ENCODE measurements around the gene WRAP73.

Gene WRAP73

GRCh38 chr1:3633344-3634058, 16.4 kb downstream of the WRAP73 start:
- Histone ChIP-seq H3K27ac (no peak overlapping the region), H3K4me3 (no peak overlapping the region)
- TF ChIP-seq, protein P1, sequence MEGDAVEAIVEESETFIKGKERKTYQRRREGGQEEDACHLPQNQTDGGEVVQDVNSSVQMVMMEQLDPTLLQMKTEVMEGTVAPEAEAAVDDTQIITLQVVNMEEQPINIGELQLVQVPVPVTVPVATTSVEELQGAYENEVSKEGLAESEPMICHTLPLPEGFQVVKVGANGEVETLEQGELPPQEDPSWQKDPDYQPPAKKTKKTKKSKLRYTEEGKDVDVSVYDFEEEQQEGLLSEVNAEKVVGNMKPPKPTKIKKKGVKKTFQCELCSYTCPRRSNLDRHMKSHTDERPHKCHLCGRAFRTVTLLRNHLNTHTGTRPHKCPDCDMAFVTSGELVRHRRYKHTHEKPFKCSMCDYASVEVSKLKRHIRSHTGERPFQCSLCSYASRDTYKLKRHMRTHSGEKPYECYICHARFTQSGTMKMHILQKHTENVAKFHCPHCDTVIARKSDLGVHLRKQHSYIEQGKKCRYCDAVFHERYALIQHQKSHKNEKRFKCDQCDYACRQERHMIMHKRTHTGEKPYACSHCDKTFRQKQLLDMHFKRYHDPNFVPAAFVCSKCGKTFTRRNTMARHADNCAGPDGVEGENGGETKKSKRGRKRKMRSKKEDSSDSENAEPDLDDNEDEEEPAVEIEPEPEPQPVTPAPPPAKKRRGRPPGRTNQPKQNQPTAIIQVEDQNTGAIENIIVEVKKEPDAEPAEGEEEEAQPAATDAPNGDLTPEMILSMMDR (IDR thresholded peaks at IDR 0.05): no peak
- no peak for DNase-seq (ENCODE audit: low spot score)

DNA sequence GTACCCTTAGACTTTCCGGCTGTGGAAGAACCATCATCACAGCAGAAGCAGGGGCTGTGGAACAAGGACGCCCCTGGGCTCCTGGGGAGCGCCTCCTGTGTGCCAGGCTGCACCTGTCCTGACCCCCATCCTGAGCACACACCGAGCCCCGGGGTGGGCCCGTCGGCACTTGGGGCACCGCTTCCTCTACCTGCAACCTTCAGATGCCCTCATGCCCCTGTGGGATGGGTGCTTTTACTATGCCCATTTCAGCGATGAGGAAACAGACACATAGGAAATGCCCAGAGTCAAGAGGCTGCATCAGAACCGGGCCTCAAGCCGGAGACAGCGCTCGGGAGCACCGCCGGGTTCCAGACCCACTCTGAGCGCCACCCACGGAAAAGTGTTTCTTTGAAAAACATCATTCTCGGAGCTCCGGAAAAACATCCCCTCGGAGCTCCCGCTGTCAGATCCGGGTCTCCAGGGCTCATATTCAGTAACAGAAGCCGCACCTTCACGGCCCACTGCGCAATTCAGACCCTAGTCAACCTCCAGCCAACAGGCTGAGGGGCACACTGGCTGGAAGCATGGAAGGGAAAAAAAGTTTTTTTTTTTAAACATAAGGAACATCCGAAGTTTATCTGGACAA, 17.1 kb downstream of the WRAP73 start:
- DNase-seq (ENCODE audit: low spot score): no peak
- H3K4me3 ChIP-seq: no peak overlapping the region
- H3K27ac ChIP-seq: no peak overlapping the region
- TF ChIP-seq, protein P1 (IDR thresholded peaks at IDR 0.05): no peak

GRCh38 chr1:3632298-3632697, 17.6 kb downstream of the WRAP73 start:
- TF ChIP-seq, protein P1 (IDR thresholded peaks at IDR 0.05): no peak
- Histone ChIP-seq H3K4me3 (no peak overlapping the region), H3K27ac (no peak overlapping the region)
- DNase-seq (ENCODE audit: low spot score): no peak

- Histone ChIP-seq H3K4me3 (no peak overlapping the region), H3K27ac (no peak overlapping the region)
- DNase-seq (ENCODE audit: low spot score): no peak
- TF ChIP-seq, protein P1 (IDR thresholded peaks at IDR 0.05): no peak
Observed at GRCh38 chr1:3631320-3632260, 18.3 kb downstream of the WRAP73 start.

DNA sequence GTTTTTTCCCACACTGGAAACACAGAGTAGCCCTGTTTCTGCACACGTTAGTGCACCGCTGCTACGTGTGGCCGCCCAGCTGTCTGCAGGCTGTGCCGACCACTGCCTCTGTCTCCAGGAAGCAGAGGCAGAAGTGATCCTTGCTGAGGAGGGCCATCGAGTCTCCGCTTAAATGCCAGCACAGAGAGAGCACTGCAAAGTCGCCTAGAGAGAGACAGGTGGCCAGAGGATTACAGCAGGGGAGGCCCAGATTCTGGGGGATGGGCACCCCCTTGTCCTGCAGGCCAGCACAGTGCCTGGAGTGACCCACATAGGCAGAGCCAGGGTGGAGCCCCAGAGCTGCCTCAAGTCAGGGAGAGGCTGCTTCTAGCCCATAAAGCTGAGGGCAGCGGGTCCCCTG, 19.0 kb downstream of the WRAP73 start:
- TF ChIP-seq, protein P1 (IDR thresholded peaks at IDR 0.05): no peak
- no peak for DNase-seq (ENCODE audit: low spot score)
- no peak overlapping the region for H3K27ac ChIP-seq
- no peak overlapping the region for H3K4me3 ChIP-seq

DNA sequence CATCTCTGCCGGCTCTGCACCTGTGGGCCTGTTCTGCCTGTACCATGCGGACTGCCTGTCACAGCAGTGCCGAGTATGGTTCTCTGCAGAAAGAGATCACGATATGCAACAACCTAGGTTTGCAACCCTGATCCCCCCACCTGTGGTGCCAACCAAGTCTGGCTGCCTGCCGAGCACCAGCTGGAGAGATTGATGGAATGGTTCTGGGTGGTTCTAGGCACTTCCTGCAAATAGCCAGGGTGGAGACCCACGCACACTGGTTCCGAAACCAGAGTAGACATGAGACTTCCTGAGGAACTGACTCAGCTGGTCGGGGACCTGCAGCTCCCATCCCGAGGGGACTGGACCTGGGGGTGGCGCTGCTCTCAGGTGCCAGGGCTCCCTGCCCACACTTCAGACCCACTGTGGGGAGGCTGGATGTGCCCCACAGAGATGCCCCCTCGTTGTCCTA, 19.7 kb downstream of the WRAP73 start:
- H3K4me3 ChIP-seq: no peak overlapping the region
- TF ChIP-seq, protein P1 (IDR thresholded peaks at IDR 0.05): no peak
- no peak for DNase-seq (ENCODE audit: low spot score)
- H3K27ac ChIP-seq: no peak overlapping the region
